ENCODE measurements around the gene DBT. TPM values are rescaled to one million over a fixed set of nuclear protein-coding genes. Genes with fewer than 3 reads are reported as not detected.

Gene DBT
- total and polyA plus RNA-seq, 10 of the 15 experiments (the other 5 are each of a cell fraction or from before 2014, with no cell fraction given), result 2.1 to 15.9 (median 6.9) TPM

GRCh38 chr1:100265931-100266740 lies 16.5 kb upstream of the DBT start, which contains the start of gene RTCA (continued):
- no peak for TF ChIP-seq CUX1 (IDR thresholded peaks at IDR 0.05; ENCODE audit: insufficient replicate concordance, low read depth, low read length)
- TF ChIP-seq STAT1 (conservative IDR thresholded peaks at IDR 0.05), result no peak
- no peak for TF ChIP-seq CHD4 (IDR thresholded peaks at IDR 0.05)
- no peak for TF ChIP-seq ASH2L (IDR thresholded peaks at IDR 0.05; ENCODE audit: borderline replicate concordance, low read depth)
- no peak for TF ChIP-seq HDAC2 (IDR thresholded peaks at IDR 0.05)
- no peak for TF ChIP-seq POU2F2 (IDR thresholded peaks at IDR 0.05; ENCODE audit: borderline replicate concordance, low read depth, low read length)
- no peak for TF ChIP-seq RBBP5 (conservative IDR thresholded peaks at IDR 0.05)
- peak; percentile 61; the same call in 1 of the 2 replicates for TF ChIP-seq SPI1 (IDR thresholded peaks at IDR 0.05; ENCODE audit: borderline replicate concordance, insufficient read depth, low read depth, low read length)
- TF ChIP-seq NKRF (conservative IDR thresholded peaks at IDR 0.05), result peak; percentile 80
- peak in 1 of 2 experiments; percentile 18; a peak in 1 of 4 replicates for TF ChIP-seq BHLHE40 (IDR thresholded peaks at IDR 0.05; ENCODE audit: borderline replicate concordance in 1 of 2, low read depth in 2 of 2, low read length in 1 of 2)
- TF ChIP-seq MYB (IDR thresholded peaks at IDR 0.05; ENCODE audit: borderline replicate concordance, low read depth, low read length), result no peak
- TF ChIP-seq NFYB (IDR thresholded peaks at IDR 0.05; ENCODE audit: insufficient read depth, low read depth, low read length), result no peak
- TF ChIP-seq NFYA (IDR thresholded peaks at IDR 0.05; ENCODE audit: borderline replicate concordance, low read depth, low read length), result no peak
- 0 out of 2 replicates have a peak, but pooled peaks have one; percentile 32 for TF ChIP-seq FOXM1 (IDR thresholded peaks at IDR 0.05; ENCODE audit: low read depth, low read length)
- TF ChIP-seq CBFB (IDR thresholded peaks at IDR 0.05; ENCODE audit: low read depth), result peak; percentile 60; the same call in 1 of the 2 replicates
- TF ChIP-seq HDAC6 (IDR thresholded peaks at IDR 0.05; ENCODE audit: unreplicated experiment), result no peak
- no peak for TF ChIP-seq SUZ12 (IDR thresholded peaks at IDR 0.05; ENCODE audit: unreplicated experiment)
- peak; percentile 54; the same call in 1 of the 2 replicates for TF ChIP-seq CREB1 (IDR thresholded peaks at IDR 0.05; ENCODE audit: low read depth)
- TF ChIP-seq ZNF217 (IDR thresholded peaks at IDR 0.05), result no peak
- TF ChIP-seq BCL3 (IDR thresholded peaks at IDR 0.05; ENCODE audit: borderline replicate concordance, insufficient read depth, low read depth, low read length, poor library complexity, severe bottlenecking), result no peak
- no peak for TF ChIP-seq FOXK2 (IDR thresholded peaks at IDR 0.05)
- TF ChIP-seq NRF1 (conservative IDR thresholded peaks at IDR 0.05; ENCODE audit: low read depth, low read length), result peak; percentile 73
